ENCODE data around the gene MRPL42.
"Not testable (repeated sequence)": the region's sequence is repeated elsewhere in the genome, so short reads cannot be mapped to it uniquely, and the experiment has no call there.

MRPL42 gene

GRCh38 chr12:93447555-93448290 lies 19.6 kb upstream of the MRPL42 start:
- no peak for DNase-seq

- DNase-seq = no peak
Measured at GRCh38 chr12:93448796-93449195, 18.5 kb upstream of the MRPL42 start.

GRCh38 chr12:93449277-93449676 lies 18.0 kb upstream of the MRPL42 start:
- DNase-seq = no peak

- no peak for DNase-seq
Measured at GRCh38 chr12:93451423-93452158, 15.7 kb upstream of the MRPL42 start.

- no peak for DNase-seq
Measured at GRCh38 chr12:93453633-93454032, 13.7 kb upstream of the MRPL42 start.

- no peak for DNase-seq
Measured at GRCh38 chr12:93456077-93456476, 11.2 kb upstream of the MRPL42 start.

GRCh38 chr12:93459097-93459496 lies 8.2 kb upstream of the MRPL42 start:
- no peak for DNase-seq

- DNase-seq = no peak
Measured at GRCh38 chr12:93460003-93460402, 7.3 kb upstream of the MRPL42 start.

GRCh38 chr12:93460902-93461301 lies 6.4 kb upstream of the MRPL42 start:
- no peak for DNase-seq

- no peak for DNase-seq
Measured at GRCh38 chr12:93461503-93461902, 5.8 kb upstream of the MRPL42 start.

GRCh38 chr12:93465841-93466240 lies 1.5 kb upstream of the MRPL42 start:
- no peak for DNase-seq

- no peak for DNase-seq
Measured at GRCh38 chr12:93466625-93467350, 526 bp upstream of the MRPL42 start.

GRCh38 chr12:93468008-93468371 lies 676 bp downstream of the MRPL42 start:
- no peak for DNase-seq

- DNase-seq = no peak
Measured at GRCh38 chr12:93469386-93469785, 2.1 kb downstream of the MRPL42 start.

GRCh38 chr12:93476555-93476954 lies 9.2 kb downstream of the MRPL42 start:
- DNase-seq = no peak

GRCh38 chr12:93482721-93483120 lies 15.4 kb downstream of the MRPL42 start:
- no peak for DNase-seq

- DNase-seq = no peak
Measured at GRCh38 chr12:93483151-93483807, 16.0 kb downstream of the MRPL42 start.

- no peak for DNase-seq
Measured at GRCh38 chr12:93484315-93484981, 17.1 kb downstream of the MRPL42 start.

- DNase-seq = not testable (repeated sequence)
Measured at GRCh38 chr12:93492808-93493207, 25.5 kb downstream of the MRPL42 start.

- DNase-seq = no peak
Measured at GRCh38 chr12:93494096-93494495, 26.8 kb downstream of the MRPL42 start.

- DNase-seq = no peak
Measured at GRCh38 chr12:93497456-93497855, 30.1 kb downstream of the MRPL42 start.

GRCh38 chr12:93498813-93499212 lies 31.5 kb downstream of the MRPL42 start:
- DNase-seq = not testable (repeated sequence)

GRCh38 chr12:93500201-93500600 lies 32.9 kb downstream of the MRPL42 start:
- no peak for DNase-seq
